HepG2 (cell line): Measurements from ENCODE around the gene FGA. TPM values are rescaled to one million over a fixed set of nuclear protein-coding genes. Genes with fewer than 3 reads are reported as not detected.
A peak's percentile ranks its signal among the peaks of the same experiment; 100 is the strongest.

Experiments used
- ATM ChIP-seq: fragments of 450-650 bp; IDR thresholded peaks from 2 replicates; pipeline ENCODE4 v1.7.1; 2017; ENCODE audit warnings: mild to moderate bottlenecking, borderline replicate concordance
- ERF ChIP-seq: IDR thresholded peaks from 2 replicates; pipeline ENCODE4 v1.6.1; 2018; ENCODE audit warnings: missing biosample characterization, missing genetic modification reagents
- HOXD1 ChIP-seq: sonication (generic); formaldehyde crosslinking; IDR thresholded peaks from 2 replicates; pipeline ENCODE4 v1.5.0; 2020; ENCODE audit warnings: missing genetic modification reagents
- MATR3 ChIP-seq: sonication (generic); formaldehyde crosslinking; IDR thresholded peaks from 2 replicates; pipeline ENCODE4 v1.4.0; 2020; ENCODE audit warnings: missing genetic modification reagents
- PHB2 ChIP-seq: fragments of 450-650 bp; IDR thresholded peaks from 2 replicates; pipeline ENCODE4 v1.6.1; 2018; ENCODE audit not compliant: partially characterized antibody
- TCF7L2 ChIP-seq: IDR thresholded peaks from 2 replicates; pipeline ENCODE4 v1.6.1; 2011; ENCODE audit warnings: mild to moderate bottlenecking, low read depth, low read length, moderate library complexity
- TGIF2 ChIP-seq: IDR thresholded peaks from 2 replicates; pipeline ENCODE4 v1.6.1; 2016; ENCODE audit warnings: control low read depth, missing compliant biosample characterization
- ZNF350 ChIP-seq: sonication (generic); formaldehyde crosslinking; IDR thresholded peaks from 2 replicates; pipeline ENCODE4 v1.4.0; 2020; ENCODE audit warnings: mild to moderate bottlenecking, low read depth, missing genetic modification reagents, borderline replicate concordance
- polyA plus RNA-seq, 8 experiments: library from polyadenylated mRNA; depleted of rRNA in 3 of 8; stranded (reverse) in 7 of 8; unstranded in 1 of 8; fragments of >200 nt; fragmentation: Illumina TruSeq in 4 of 8; extraction: Trizol in 4 of 8; gene quantifications; 2 replicates each; pipeline versions ENCODE4 v1.2.1 to v1.2.3, GENCODE V29; 2011 to 2016; ENCODE audit warnings: low read depth in 4 of 8, missing spikeins in 1 of 8, mixed read lengths in 1 of 8; ENCODE audit not compliant: insufficient read depth in 1 of 8
- total RNA-seq, 5 experiments: library from RNA; depleted of rRNA; stranded (reverse); fragments of >200 nt; fragmentation: Illumina TruSeq; extraction: Trizol; gene quantifications; 2 replicates each; pipeline ENCODE4 v1.2.3, GENCODE V29; 2016; ENCODE audit warnings: low read depth in 1 of 5
- TF ChIP-seq, protein P1 (sequence below): sonication (generic); formaldehyde crosslinking; IDR thresholded peaks from one replicate; pipeline ENCODE4 v1.5.1; 2020; ENCODE audit warnings: mild to moderate bottlenecking, missing genetic modification reagents; ENCODE audit errors: not compliant biosample characterization
- TF ChIP-seq, protein P2 (sequence below): sonication (generic); formaldehyde crosslinking; conservative IDR thresholded peaks from 2 replicates; pipeline ENCODE4 v1.4.0; 2020; ENCODE audit warnings: missing genetic modification reagents
- TF ChIP-seq, protein P3 (sequence below): sonication (generic); formaldehyde crosslinking; IDR thresholded peaks from 2 replicates; pipeline ENCODE4 v1.5.0; 2020; ENCODE audit warnings: missing genetic modification reagents
- TF ChIP-seq, protein P4 (sequence below): sonication (generic); formaldehyde crosslinking; IDR thresholded peaks from 2 replicates; pipeline ENCODE4 v1.8.1; 2023; ENCODE audit warnings: mild to moderate bottlenecking, inconsistent platforms, moderate library complexity, missing genetic modification reagents, borderline replicate concordance

The FGA gene
- total and polyA plus RNA-seq, 2 of the 13 experiments (the other 11 are each of a cell fraction or from before 2014, with no cell fraction given), result 640 to 1,523 TPM

DNA sequence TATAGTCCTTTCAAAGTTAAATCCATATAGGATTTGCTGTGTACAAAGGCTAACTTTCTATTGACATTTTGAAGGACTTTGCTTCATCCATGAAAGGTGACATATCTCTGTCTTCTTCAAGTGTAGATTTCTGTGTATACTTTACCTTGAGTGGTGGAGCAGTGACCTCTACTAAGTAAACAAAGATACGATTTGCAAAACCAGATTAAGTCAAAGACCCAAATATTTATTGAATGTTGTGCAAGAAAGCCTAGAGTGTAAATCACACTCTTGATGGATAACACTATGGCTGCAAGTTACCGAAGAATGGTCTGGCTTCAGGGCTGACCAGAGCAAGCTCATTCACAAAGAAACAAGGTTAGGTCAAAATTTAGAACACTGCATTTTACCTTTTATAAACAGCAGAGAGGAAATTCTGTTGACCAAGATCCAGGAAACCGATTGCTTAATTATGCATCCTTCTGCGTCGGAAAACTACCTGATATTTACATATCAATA is 27.3 kb upstream of the FGA start (continued):
- TF ChIP-seq, protein P1, sequence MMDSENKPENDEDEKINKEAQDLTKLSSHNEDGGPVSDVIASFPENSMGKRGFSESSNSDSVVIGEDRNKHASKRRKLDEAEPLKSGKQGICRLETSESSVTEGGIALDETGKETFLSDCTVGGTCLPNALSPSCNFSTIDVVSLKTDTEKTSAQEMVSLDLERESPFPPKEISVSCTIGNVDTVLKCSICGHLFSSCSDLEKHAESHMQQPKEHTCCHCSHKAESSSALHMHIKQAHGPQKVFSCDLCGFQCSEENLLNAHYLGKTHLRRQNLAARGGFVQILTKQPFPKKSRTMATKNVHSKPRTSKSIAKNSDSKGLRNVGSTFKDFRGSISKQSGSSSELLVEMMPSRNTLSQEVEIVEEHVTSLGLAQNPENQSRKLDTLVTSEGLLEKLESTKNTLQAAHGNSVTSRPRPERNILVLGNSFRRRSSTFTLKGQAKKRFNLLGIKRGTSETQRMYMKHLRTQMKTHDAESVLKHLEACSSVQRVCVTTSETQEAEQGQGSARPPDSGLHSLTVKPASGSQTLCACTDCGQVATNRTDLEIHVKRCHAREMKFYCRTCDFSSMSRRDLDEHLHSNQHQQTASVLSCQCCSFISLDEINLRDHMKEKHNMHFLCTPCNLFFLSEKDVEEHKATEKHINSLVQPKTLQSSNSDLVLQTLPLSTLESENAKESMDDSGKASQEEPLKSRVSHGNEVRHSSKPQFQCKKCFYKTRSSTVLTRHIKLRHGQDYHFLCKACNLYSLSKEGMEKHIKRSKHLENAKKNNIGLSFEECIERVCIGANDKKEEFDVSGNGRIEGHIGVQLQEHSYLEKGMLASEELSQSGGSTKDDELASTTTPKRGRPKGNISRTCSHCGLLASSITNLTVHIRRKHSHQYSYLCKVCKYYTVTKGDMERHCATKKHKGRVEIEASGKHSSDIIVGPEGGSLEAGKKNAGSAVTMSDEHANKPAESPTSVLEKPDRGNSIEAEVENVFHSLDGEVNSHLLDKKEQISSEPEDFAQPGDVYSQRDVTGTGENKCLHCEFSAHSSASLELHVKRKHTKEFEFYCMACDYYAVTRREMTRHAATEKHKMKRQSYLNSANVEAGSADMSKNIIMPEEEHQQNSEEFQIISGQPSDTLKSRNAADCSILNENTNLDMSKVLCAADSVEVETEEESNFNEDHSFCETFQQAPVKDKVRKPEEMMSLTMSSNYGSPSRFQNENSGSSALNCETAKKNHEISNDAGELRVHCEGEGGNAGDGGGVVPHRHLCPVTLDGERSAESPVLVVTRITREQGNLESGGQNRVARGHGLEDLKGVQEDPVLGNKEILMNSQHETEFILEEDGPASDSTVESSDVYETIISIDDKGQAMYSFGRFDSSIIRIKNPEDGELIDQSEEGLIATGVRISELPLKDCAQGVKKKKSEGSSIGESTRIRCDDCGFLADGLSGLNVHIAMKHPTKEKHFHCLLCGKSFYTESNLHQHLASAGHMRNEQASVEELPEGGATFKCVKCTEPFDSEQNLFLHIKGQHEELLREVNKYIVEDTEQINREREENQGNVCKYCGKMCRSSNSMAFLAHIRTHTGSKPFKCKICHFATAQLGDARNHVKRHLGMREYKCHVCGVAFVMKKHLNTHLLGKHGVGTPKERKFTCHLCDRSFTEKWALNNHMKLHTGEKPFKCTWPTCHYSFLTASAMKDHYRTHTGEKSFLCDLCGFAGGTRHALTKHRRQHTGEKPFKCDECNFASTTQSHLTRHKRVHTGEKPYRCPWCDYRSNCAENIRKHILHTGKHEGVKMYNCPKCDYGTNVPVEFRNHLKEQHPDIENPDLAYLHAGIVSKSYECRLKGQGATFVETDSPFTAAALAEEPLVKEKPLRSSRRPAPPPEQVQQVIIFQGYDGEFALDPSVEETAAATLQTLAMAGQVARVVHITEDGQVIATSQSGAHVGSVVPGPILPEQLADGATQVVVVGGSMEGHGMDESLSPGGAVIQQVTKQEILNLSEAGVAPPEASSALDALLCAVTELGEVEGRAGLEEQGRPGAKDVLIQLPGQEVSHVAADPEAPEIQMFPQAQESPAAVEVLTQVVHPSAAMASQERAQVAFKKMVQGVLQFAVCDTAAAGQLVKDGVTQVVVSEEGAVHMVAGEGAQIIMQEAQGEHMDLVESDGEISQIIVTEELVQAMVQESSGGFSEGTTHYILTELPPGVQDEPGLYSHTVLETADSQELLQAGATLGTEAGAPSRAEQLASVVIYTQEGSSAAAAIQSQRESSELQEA, result no peak
- TF ChIP-seq, protein P2, sequence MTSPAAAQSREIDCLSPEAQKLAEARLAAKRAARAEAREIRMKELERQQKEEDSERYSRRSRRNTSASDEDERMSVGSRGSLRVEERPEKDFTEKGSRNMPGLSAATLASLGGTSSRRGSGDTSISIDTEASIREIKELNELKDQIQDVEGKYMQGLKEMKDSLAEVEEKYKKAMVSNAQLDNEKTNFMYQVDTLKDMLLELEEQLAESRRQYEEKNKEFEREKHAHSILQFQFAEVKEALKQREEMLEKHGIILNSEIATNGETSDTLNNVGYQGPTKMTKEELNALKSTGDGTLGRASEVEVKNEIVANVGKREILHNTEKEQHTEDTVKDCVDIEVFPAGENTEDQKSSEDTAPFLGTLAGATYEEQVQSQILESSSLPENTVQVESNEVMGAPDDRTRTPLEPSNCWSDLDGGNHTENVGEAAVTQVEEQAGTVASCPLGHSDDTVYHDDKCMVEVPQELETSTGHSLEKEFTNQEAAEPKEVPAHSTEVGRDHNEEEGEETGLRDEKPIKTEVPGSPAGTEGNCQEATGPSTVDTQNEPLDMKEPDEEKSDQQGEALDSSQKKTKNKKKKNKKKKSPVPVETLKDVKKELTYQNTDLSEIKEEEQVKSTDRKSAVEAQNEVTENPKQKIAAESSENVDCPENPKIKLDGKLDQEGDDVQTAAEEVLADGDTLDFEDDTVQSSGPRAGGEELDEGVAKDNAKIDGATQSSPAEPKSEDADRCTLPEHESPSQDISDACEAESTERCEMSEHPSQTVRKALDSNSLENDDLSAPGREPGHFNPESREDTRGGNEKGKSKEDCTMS (CRISPR knock-in tag), result no peak
- TF ChIP-seq TCF7L2 (peak; percentile 99), TGIF2 (0 out of 2 replicates have a peak, but pooled peaks have one; percentile 52), ZNF350 (no peak), MATR3 (no peak), PHB2 (no peak), HOXD1 (CRISPR knock-in tag) (peak; percentile 99), ERF (peak; percentile 94; the same call in 1 of the 2 replicates), ATM (no peak)
- TF ChIP-seq, protein P3, sequence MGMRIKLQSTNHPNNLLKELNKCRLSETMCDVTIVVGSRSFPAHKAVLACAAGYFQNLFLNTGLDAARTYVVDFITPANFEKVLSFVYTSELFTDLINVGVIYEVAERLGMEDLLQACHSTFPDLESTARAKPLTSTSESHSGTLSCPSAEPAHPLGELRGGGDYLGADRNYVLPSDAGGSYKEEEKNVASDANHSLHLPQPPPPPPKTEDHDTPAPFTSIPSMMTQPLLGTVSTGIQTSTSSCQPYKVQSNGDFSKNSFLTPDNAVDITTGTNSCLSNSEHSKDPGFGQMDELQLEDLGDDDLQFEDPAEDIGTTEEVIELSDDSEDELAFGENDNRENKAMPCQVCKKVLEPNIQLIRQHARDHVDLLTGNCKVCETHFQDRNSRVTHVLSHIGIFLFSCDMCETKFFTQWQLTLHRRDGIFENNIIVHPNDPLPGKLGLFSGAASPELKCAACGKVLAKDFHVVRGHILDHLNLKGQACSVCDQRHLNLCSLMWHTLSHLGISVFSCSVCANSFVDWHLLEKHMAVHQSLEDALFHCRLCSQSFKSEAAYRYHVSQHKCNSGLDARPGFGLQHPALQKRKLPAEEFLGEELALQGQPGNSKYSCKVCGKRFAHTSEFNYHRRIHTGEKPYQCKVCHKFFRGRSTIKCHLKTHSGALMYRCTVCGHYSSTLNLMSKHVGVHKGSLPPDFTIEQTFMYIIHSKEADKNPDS (CRISPR knock-in tag), result 0 out of 2 replicates have a peak, but pooled peaks have one; percentile 70
- TF ChIP-seq, protein P4, sequence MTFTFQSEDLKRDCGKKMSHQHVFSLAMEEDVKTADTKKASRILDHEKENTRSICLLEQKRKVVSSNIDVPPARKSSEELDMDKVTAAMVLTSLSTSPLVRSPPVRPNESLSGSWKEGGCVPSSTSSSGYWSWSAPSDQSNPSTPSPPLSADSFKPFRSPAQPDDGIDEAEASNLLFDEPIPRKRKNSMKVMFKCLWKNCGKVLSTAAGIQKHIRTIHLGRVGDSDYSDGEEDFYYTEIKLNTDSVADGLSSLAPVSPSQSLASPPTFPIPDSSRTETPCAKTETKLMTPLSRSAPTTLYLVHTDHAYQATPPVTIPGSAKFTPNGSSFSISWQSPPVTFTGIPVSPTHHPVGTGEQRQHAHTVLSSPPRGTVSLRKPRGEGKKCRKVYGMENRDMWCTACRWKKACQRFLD (CRISPR knock-in tag), result no peak
